HG03108 (cell line): ENCODE data around the gene HRG.
A peak's percentile ranks its signal among the peaks of the same experiment; 100 is the strongest.
"Not testable (repeated sequence)": the region's sequence is repeated elsewhere in the genome, so short reads cannot be mapped to it uniquely, and the experiment has no call there.

Experiments
- ATAC-seq: cut with Tn5 transposase; IDR thresholded peaks from one replicate; pipeline ENCODE4 v1.9.1; 2021; ENCODE audit warnings: moderate library complexity; ENCODE audit not compliant: unreplicated experiment

The HRG gene

DNA sequence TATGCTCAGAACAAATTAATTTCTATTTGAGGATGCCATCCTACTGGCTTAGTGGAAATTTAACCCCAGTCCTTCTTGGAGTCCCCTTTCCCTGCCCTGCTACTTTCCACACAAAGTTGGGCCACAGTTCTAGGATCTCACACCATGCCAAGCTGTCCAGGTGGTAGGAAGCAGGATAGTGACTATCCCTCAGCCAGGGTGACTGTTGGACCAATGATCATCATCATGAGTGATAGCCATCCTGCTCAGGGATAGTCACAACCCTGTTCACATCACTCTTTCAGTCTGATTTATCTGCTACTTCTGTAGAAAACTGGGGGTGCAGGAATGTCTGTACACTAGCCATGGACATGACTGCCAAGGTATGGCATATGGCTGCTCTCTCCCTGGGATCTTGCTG lies 12.8 kb downstream of the HRG start:
- no peak for ATAC-seq

DNA sequence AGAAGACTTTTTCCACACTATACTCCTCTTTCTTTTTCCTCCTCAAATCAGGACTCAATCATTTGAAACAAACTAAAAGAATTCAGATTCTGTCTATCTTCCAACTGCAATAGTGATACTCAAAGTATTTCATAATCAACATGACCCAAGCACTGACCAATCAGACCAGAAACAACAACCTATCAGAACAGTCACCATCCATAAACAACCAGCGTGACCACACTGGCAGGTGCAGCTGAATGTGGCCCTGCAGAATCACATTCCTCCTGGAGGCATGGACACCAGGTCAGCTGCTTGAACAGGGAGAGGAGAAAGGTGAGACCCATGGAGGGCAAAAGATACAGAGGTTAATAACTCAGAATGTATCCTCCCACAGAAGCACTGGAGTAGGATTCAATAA lies 13.3 kb downstream of the HRG start:
- ATAC-seq = no peak

DNA sequence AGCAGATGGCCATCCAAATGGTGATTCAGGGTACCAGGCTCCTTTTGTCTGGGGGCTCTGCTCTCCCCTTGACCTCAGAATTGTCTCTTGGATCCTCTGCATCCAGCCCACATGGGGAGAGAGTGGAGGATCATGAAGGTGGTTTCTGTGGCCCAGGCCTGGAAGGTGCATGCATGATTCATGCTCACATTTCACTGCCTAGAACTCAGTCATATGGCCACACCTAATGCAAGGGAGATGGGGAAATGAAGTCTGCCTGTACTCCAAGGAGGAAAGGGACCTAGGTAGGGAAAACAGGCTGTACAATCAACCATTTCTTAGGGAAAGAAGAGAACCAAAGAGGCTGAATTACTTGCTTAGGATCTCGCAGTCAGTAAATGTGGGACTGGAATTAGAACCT lies 15.1 kb downstream of the HRG start:
- ATAC-seq = no peak

DNA sequence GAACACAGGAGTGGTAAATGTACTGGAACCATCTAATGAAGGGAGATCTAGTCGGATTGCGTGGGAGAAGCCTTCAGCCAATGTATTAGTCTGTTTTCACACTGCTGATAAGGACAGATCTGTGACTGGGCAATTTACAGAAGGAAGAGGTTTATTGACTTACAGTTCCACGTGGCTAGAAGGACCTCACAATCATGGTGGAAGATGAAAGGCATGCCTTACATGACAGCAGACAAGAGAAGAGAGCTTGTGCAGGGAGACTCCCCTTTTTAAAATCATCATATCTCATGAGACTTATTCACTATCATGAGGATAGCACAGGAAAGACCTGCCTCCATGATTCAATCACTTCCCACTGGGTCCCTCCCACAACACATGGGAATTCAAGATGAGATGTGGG lies 17.0 kb downstream of the HRG start:
- no peak for ATAC-seq

DNA sequence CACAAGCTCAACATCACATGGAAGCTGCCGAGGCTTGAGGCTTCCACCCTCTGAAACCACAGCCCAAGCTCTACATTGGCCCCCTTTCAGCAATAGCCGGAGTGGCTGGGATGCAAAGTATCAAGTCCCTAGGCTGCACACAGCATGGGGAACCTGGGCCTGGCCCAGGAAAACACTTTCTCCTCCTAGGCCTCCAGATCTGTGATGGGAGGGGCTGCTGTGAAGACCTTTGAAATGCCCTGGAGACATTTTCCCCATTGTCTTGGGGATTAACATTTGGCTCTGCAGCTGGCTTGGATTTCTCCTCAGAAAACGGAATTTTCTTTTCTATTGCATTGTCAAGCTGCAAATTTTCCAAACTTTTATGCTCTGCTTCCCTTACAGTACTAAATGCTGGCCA lies 18.2 kb downstream of the HRG start:
- no peak for ATAC-seq

DNA sequence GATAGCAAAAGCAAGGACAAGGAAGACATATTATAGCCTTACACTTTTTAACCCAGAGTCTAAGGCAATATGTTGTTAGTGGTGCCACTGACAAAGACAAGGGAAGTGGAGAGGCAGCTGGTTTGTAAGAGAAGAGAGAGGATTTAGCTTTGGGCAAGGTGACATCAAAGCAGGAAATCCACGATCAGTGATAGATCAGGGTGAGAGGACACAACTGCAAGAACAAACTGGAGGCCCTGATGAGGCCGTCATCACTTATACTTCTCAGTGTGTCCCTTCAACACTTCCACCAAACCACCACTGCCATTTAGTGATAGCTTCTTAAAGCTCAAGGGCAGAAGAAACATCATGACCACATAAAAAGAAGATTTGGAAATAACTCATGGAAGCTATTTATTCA lies 20.7 kb downstream of the HRG start:
- not testable (repeated sequence) for ATAC-seq

DNA sequence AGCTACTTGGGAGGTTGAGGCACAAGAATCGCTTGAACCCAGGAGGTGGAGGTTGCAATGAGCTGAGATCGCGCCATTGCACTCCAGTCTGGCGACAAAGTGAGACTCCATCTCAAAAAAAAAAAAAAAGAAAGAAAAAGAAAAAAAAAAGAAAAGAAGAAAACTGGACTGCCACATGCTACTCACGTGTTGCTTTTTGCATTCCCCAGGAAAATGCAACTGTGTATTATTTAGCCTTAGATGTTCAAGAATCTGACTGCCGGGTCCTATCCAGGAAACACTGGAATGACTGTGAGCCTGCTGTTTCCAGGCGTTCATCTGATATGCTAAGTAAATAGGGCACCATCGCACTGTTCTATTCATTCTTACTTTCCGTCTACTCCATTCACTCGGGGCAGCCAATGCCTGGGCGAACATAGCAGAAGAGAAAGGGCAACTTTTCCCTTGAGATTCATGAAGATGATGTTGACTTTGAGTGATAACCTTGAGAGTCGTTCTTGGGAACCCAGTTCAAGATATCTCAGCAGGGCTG lies 21.4 kb downstream of the HRG start:
- ATAC-seq = no peak

DNA sequence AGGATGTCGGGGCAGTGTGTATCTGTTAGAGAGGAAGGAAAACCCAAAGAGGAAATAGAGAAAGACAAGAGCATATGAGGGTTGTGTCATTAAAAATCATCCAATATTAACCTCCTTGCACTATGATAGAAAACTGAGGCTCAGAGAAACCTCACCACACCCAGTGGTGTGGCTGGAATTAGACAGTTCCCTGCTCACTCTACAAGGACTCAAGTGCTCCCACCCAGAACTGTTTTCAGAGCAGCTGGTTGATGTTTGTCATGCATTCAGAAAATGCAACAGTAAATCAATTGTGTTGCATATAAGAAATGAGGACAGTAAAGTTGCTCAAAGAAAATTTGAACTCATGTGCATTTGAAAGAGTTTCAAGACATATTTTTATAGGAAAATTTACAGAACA lies 24.5 kb downstream of the HRG start:
- not testable (repeated sequence) for ATAC-seq

DNA sequence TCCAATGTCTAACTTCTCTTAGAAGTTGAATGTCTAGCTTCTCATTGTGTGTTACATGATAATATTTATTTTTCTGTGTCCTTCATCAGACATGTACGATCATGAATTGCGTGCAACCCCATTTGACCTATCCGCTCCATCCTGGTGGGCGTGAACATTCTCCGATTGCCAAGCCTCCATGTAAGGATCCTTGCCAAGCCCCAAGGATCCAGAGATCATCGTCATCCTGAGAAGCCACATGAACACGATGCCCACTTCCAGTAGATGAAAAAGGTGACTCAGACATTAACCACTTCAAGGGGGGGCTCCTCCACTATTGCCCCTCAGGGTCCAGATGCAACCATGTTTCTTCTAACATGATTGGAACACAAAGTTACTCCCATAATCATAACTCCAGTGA lies 25.9 kb downstream of the HRG start:
- ATAC-seq = no peak

DNA sequence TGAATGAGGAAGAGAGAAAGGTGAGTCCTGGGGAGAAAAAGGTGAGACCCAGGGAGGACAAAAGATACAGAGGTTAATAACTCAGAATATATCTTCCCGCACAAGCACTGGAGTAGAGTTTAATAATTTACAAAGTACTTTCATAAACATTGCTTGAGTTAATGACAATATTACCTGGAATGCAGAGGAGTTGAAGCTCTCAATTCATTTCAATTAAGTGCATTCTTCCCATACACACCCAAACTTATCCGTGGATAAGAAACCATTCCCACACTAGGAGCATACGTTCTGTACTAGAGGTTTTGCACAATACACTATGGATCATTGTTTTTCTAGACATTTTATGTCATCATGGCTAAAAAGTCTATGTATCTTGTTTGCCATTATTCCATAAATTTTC lies 28.0 kb downstream of the HRG start:
- ATAC-seq = no peak

DNA sequence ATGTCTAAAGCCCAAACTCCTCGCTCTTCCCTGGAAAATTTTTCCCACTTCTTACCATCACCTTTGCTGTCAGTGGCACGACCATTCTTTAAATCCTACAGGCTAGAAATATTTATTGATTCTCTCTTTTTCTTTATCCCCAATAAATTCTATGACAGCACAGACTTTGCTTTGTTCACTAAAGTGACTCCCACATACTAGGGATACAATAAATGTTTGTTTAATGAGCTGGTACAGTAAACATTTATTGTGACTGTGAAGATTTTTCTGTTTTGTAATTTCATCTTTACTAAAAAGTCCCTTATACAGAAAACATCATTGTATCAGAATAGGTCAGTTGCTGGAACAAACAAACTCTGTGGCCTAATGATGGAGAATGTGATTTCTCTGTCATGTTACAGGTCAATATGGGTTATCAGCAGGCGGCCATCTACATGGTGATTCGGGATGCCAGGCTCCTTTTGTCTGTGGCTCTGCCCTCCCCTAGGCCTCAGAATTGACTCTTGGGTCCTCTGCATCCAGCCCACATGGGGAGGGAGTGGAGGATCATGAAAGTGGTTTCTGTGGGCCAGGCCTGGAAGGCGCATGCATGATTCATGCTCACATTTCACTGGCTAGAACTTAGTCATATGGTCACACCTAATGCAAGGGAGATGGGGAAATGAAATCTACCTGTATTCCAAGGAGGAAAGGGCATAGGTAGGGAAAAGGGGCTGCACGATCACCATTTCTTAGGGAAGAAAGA lies 28.6 kb downstream of the HRG start:
- ATAC-seq = no peak

DNA sequence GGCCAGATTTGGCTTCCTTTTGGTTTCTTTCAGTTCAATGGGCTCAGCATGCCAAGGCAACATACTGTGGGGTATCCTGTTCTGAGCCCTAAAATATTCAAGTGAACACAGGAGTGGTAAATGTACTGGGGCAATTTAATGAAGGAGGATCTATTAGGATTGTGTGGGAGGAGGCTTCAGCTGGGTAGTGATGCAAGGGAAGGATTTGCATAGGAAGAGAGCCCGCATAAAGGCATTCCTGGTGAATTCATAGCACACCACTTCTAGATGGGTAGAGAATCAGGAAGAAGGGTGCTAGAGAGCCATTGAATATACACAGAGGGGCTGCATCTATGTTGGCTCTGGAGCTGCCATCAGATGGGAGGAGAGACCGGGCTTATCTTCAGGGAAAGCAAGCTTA lies 30.7 kb downstream of the HRG start:
- no peak for ATAC-seq

DNA sequence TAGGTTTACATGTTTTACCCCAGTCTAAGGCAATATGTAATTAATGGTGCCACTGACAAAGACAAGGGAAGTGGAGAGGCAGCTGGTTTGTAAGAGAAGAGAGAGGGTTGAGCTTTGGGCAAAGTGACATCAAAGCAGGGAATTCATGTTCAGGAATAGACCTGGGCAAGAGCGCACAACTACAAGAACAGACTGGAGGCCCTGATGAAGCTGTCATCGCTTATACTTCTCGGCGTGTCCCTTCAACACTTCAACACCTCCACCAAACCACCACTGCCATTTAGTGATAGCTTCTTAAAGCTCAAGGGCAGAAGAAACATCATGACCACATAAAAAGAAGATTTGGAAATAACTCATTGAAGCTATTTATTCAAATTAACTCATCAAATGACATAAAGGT lies 31.7 kb downstream of the HRG start:
- ATAC-seq = no peak

DNA sequence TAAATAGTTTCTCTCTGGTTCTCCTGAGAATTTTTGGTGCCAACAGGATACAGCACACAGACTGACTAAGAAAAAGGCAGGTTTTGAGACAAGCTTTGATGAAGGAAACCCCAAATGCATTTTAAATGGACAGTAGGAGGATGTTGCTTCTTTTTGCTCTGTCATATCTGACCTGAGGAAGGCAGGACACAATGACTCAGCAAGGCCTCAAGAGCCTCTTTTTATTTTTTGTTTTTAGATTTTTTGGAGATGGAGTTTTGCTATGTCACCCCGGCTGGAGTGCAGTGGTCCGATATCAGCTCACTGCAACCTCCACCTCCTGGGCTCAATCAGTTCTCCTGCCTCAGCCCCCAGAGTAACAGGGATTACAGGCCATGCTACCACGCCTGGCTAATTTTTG lies 34.5 kb downstream of the HRG start:
- ATAC-seq = no peak

DNA sequence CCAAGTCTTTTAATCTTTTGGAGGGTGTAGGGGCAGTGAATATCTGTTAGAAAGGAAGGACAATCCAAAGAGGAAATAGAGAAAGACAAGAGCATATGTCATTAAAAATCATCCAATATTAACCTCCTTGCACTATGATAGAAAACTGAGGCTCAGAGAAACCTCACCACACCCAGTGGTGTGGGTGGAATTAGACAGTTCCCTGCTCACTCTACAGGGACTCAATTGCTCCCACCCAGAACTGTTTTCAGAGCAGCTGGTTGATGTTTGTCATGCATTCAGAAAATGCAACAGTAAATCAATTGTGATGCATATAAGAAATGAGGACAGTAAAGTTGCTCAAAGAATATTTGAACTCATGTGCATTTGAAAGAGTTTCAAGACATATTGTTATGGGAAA lies 36.6 kb downstream of the HRG start:
- ATAC-seq = not testable (repeated sequence)

DNA sequence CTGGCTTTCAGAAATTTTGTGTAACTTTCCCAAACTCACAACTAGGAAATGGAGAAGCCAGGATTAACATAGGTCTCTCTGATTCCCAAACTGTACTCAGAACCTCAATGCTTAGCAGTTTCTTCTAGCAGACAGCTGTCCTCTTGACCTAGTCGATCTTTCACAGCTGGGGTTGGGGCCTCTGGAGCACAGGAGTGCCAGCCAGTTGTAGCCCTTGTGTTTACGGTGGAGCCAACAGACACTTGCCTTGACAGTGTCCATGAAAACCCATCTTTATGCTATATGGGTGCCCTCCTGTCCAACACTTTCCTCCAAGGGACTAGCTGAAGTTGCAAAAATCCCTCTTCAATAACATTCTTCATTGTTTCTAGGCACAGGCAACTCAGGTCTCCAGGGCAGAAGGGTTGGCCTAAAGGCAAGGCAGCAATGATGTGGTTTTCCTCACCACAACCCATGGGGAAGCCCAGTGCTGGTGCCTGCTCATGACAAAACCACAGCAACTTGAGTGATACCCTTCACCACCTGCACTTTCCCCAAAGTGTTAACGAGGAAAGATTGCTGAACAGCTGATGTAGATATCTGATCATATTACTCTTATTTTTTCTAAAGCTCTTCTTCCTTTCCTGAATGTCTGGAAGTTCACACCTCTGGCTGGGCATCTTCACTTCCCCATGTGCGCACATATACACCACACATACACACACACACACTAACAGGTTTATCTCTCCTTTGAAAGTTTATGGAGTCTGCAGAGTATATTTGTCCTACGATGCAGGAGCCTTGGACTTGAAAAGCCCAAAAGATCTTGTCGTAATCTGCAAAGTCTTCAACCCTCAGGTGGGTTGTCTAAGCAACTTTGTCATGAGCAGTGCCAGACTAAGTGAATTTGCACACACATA lies 40.3 kb downstream of the HRG start:
- ATAC-seq = peak; percentile 88

DNA sequence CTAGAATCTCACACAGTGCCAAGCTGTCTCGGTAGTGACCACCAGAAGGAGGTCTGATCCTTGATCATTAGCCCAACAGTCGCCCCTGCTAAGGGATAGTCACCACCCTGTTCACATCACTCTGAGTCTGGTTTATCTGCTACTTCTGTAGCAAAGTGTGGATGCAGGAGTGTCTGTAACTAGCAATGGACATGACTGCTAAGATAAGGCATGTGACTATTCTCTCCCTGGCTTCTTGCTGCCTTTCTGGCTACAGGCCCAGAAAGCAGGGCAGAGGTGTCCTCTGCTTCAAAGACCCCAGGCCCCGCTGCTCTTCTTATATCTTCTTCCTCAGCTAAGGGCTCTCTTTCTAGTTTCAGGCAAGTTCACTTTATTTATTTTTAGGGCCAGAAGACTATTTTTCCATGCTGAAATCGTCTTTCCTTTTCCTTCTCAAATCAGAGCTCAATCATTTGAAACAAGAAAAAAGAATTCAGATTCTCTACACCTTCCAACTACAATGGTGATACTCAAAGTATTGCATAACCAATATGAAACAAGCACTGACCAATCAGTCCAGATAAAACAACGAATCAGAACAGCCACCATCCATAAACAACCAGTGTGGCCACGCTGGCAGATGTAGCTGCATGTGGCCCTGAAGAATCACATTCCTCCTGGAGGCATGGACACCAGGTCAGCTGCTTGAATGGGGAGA lies 43.3 kb downstream of the HRG start:
- no peak for ATAC-seq

DNA sequence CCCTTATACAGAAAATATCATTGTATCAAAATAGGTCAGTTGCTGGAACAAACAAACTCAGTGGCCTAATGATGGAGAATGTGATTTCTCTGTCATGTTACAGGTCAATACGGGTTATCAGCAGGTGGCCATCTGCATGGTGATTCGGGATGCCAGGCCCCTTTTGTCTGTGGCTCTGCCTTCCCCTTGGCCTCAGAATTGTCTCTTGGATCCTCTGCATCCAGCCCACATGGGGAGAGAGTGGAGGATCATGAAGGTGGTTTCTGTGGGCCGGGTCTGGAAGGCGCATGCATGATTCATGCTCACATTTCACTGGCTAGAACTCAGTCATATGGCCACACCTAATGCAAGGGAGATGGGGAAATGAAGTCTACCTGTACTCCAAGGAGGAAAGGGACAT lies 44.9 kb downstream of the HRG start:
- not testable (repeated sequence) for ATAC-seq

DNA sequence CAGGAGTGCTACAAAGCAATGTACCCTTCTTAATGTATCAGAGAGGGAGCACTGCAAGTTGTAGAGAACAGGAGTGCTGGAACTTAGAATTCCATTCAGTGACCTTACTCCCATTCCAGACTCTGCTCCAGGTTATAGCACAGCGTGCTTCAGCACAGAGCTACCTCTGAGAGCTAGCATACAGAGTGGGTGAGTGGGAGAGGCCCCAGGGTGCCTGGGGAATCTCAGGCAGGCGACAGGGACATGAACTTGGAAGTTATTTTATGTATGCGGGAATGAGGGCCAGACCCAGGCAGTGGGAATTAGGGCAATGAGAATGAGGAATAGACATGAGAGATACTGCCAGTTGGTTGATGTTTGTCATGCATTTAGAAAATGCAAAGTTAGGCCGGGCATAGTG lies 47.7 kb downstream of the HRG start:
- no peak for ATAC-seq

DNA sequence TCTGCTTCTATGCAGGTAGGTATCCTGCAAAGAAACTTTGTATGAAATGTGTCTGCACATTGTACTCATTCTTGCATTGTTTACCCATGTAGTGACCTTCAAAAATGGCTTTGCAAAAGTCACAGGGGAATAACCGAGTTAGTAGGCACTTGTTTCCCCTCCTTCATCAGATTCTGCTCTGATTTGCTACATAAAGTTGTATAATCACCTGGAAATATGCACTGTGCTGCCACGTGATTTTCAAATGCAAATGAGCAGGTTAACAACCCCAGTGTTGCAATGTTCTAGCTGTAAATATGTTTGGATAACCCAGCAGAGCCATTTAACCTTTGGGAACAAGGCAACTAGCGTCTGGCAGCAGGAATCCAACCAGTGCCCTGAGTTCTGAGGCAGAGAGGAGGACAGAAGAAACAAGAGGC lies 51.2 kb downstream of the HRG start, which contains the start of gene KNG1:
Gene KNG1 (plus strand): TSS at position 321 of the 419 bp plus-strand sequence. CDS start 184 bp downstream, outside the sequence.
- no peak for ATAC-seq
